Stimulated activated naive CD8-positive, alpha-beta T cell treated with anti-CD3 and anti-CD28 coated beads, Interleukin-15, Interleukin-2, amounts not matched to agents 100 U/mL and 50 U/mL, for 24 hours (primary cell): ENCODE measurements around the gene ABCB9.
"Not testable (repeated sequence)": the region's sequence is repeated elsewhere in the genome, so short reads cannot be mapped to it uniquely, and the experiment has no call there.

ENCODE experiments used
- ATAC-seq: fragments of 150-1000 bp; cut with Tn5 transposase; one replicate; pipeline ENCODE4 v1.10.0; 2021
- DNase-seq: peaks from one replicate; pipeline ENCODE4 v3.0.0; 2021

The ABCB9 gene

DNA sequence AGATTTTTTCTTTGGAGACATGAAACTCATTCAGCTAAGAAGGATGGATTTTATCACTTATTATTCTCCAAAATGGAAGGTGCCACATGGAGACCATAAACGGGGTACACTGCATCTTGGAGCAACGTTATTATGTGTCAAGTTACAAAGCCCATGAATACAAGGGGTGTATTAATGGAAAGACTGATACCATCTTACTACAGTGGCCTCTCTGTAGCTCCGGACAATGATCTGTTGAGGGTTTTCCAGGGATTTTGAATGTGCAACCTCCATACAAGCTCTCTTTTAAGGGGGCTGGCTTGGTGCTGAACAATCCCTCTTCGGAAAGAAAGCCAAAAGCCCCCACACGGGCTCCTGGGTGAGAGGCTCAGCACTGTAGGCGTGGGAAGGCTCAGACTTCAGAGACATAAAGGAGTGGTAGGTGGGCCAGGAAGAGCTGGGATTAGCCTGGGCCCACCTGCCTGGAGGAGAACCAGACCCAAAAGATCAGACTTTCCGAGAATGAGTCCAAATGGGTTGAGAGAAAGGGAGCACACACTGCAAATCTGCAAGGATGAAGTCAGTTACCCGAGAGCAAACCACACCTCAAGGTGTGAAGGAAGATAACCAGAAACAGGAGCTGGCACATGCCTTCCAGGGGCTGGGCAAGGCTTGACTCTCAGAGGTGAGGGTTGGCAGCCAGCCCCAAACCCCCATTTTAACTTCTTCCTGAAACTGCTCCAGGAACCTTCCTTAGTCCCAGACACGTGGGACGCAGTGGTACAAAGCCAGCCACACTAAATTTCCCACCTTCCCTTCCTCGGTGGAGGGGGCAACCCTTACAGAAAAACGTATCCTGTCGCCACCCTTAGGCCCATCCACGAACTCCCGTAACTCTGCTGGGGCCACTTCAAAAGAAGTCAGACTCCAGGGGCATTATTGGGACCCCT, 71.8 kb downstream of the ABCB9 start:
- DNase-seq (peak; percentile 44), ATAC-seq (no peak)

- ATAC-seq (no peak), DNase-seq (no peak)
Observed at GRCh38 chr12:122893208-122894153, 72.8 kb downstream of the ABCB9 start.

- not testable (repeated sequence) for DNase-seq
Observed at GRCh38 chr12:122892724-122893123, 73.5 kb downstream of the ABCB9 start.

GRCh38 chr12:122891661-122892525, 74.4 kb downstream of the ABCB9 start:
- ATAC-seq (no peak), DNase-seq (no peak)

More at GRCh38 chr12:122892724-122893123, 73.5 kb downstream of the ABCB9 start:
- ATAC-seq: not testable (repeated sequence)

DNA sequence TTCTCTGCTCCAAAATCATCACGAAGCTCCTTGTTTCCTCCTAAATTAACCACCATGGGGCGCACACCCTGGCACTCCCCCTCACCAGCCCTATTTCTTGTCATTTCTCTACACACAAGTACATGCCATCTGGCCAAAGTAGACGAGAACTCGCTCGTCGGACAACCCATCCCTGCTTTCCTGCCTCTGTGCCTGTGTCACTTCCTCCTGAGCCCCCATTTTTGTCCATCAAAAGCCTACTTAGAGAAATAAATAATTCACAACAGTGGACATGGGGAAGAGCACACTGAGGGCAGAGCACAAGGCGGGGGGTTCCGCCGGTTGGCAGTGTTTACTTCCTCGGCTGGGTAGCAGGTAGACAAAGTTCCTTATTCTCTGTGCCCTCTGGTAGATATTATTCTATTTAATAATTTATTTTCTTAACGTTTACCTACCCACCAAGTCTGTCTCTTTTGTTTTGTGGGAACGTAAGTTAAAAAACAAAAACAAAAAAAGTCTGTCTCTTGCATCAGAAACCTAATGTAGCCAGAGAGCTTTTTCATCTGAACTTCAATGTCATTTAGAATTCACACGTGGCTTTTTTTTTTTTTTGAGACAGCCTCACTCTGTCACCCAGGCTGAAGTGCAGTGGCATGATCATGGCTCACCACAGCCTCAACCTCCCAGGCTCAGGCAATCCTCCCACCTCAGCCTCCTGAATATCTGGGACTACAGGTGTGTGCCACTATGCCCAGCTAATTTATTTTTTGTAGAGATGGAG, 76.3 kb downstream of the ABCB9 start:
- DNase-seq: no peak
- no peak for ATAC-seq

DNA sequence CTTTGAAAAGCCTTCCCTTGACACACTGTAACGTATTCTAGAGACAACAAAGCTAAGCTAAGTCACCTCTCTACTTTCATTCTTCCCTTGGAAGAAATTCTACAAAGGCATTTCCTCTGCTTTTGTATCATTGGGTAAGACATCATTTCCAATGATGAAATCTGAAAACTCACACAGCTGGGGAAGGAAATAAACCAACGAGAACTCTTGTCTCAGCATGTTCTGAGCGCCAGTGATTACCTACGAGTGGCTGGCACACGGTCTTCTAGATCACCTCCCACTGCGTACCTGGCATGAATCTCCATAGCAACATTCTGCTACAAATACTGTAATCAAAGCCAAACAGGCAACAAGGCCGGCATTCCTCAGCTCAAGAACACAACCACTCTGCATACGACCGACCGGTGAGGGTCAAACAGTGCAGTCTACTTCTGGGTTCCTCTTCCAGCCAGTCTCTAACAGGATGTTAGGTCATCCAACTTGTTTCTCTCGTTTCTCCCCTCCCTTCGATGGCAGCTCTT, 78.0 kb downstream of the ABCB9 start:
- DNase-seq: no peak
- peak; percentile 45 for ATAC-seq

- no peak for ATAC-seq
- no peak for DNase-seq
Observed at GRCh38 chr12:122887819-122888212, 78.4 kb downstream of the ABCB9 start.

GRCh38 chr12:122886851-122887818, 79.1 kb downstream of the ABCB9 start:
- peak; percentile 72 for ATAC-seq
- DNase-seq: peak; percentile 68

- DNase-seq (no peak), ATAC-seq (no peak)
Observed at GRCh38 chr12:122886161-122886560, 80.1 kb downstream of the ABCB9 start.

- ATAC-seq (no peak), DNase-seq (no peak)
Observed at GRCh38 chr12:122884860-122885259, 81.4 kb downstream of the ABCB9 start.

- DNase-seq: peak; percentile 2
- ATAC-seq: no peak
Observed at GRCh38 chr12:122884091-122884826, 82.0 kb downstream of the ABCB9 start.

DNA sequence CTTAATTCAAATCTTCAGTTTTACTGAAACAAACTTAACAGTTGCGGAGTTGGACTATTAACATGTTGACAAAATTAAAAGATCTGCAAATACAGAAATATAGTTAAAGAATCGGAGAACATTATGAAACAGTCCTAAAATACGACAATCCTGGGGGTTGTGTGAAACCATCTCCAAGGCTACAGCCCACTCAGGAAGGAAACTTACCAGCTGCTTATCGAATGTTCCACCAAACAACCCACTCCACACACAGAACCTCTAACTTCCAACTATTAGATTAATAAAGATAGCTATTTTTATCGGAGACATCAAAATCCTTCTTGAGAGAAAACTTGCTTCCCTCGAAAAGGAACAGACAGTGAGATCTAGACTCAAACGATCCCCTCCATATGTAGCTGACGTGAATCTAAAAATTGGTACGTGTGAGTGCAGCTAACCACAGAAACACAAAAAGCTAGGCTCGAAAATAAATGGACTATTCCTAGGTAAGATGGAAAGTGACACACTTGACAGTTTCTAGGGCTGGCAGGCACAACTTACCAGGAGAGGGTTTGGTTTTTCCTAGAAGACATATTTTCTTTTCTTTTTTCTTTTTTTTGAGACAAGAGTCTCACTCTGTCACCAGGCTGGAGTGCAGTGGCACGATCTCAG, 83.2 kb downstream of the ABCB9 start:
- DNase-seq (no peak), ATAC-seq (peak; percentile 24)

DNA sequence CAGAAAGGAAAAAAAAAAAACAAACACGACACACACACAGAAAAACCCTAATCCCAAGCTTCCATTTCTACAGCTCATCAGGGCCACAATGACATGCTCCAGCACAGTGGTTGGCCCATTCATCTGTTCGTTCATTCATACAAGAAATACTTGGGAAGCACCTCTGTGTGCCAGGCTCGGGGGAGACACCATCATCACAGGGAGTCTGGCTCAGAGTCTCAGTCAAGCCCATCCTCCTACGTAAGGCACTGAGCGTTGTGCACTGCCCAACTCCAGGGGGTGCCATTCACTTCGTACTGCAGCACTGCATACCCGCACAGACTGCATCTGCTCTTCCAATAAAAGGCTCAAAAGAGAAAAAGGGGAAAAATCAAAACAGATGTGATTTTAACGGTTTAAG, 85.6 kb downstream of the ABCB9 start:
- peak; percentile 74 for ATAC-seq
- peak; percentile 50 for DNase-seq

- no peak for DNase-seq
- no peak for ATAC-seq
Observed at GRCh38 chr12:122880155-122880667, 86.1 kb downstream of the ABCB9 start.
